Measurements from ENCODE around the gene CRB2.
"Not testable (repeated sequence)": the region's sequence is repeated elsewhere in the genome, so short reads cannot be mapped to it uniquely, and the experiment has no call there.

GRCh38 chr9:123398938-123399337, 42.9 kb downstream of the CRB2 start:
- not testable (repeated sequence) for TF ChIP-seq SUZ12 (IDR thresholded peaks at IDR 0.05); BHLHE40 (IDR thresholded peaks at IDR 0.05; ENCODE audit: borderline replicate concordance); TARDBP (IDR thresholded peaks at IDR 0.05); NFRKB (IDR thresholded peaks at IDR 0.05); FOXK2 (IDR thresholded peaks at IDR 0.05); CTBP1 (IDR thresholded peaks at IDR 0.05; ENCODE audit: borderline replicate concordance); ARNT (IDR thresholded peaks at IDR 0.05); SP1 (IDR thresholded peaks at IDR 0.05); LEF1 (IDR thresholded peaks at IDR 0.05; ENCODE audit: borderline replicate concordance); ZNF384 (IDR thresholded peaks at IDR 0.05); FOXM1 (IDR thresholded peaks at IDR 0.05; ENCODE audit: borderline replicate concordance); ELF4 (IDR thresholded peaks at IDR 0.05)
